Keratinocyte (primary cell): ENCODE data around the gene ZNF324B. TPM values are rescaled to one million over a fixed set of nuclear protein-coding genes. Genes with fewer than 3 reads are reported as not detected.

Experiments
- DNase-seq: peaks from one replicate; pipeline ENCODE4 v3.0.0-alpha.2; 2011; ENCODE audit warnings: low read depth, missing footprints, low spot score
- FAIRE-seq: peaks from 2 replicates; lab custom pipeline; 2011; peaks lifted over from hg19 to GRCh38; lab: Jason Lieb, UNC
- H2AFZ ChIP-seq: 2 replicates; pipeline ENCODE4 v1.6.0; 2012; ENCODE audit warnings: low read length, control low read depth, inconsistent platforms; ENCODE audit not compliant: control insufficient read depth
- H3K27ac ChIP-seq: 2 replicates; pipeline ENCODE4 v1.5.1; 2011; ENCODE audit warnings: low read length; ENCODE audit not compliant: control insufficient read depth, insufficient read depth
- H3K27me3 ChIP-seq: 3 replicates; pipeline ENCODE4 v1.6.0; 2011; ENCODE audit warnings: low read length; ENCODE audit not compliant: control insufficient read depth, insufficient read depth; ENCODE audit errors: extremely low read depth
- H3K36me3 ChIP-seq, 2 experiments: 2 replicates in 1 of 2; 3 replicates in 1 of 2; pipeline ENCODE4 v1.5.1; 2011; ENCODE audit warnings: low read length in 2 of 2, mild to moderate bottlenecking in 1 of 2; ENCODE audit not compliant: control insufficient read depth in 2 of 2, insufficient read depth in 2 of 2; ENCODE audit errors: extremely low read depth in 1 of 2
- H3K4me1 ChIP-seq: 3 replicates; pipeline ENCODE4 v1.5.1; 2011; ENCODE audit warnings: low read length; ENCODE audit not compliant: control insufficient read depth, insufficient read depth; ENCODE audit errors: extremely low read depth
- H3K4me2 ChIP-seq: 3 replicates; pipeline ENCODE4 v1.6.0; 2011; ENCODE audit warnings: low read depth, low read length; ENCODE audit not compliant: control insufficient read depth, insufficient read depth; ENCODE audit errors: extremely low read depth
- H3K4me3 ChIP-seq, 3 experiments: fragments of 200-600 bp in 1 of 3; sonication (generic) in 1 of 3; 2 replicates in 2 of 3; 3 replicates in 1 of 3; pipeline ENCODE4 v1.5.1; 2011 to 2016; ENCODE audit warnings: low read length in 3 of 3, mild to moderate bottlenecking in 3 of 3, control low read depth in 2 of 3, inconsistent platforms in 1 of 3, low read depth in 1 of 3, mixed read lengths in 1 of 3, mixed run types in 1 of 3, moderate library complexity in 1 of 3; ENCODE audit not compliant: control insufficient read depth in 2 of 3, insufficient read depth in 2 of 3; ENCODE audit errors: extremely low read depth in 1 of 3
- H3K79me2 ChIP-seq: 2 replicates; pipeline ENCODE4 v1.6.0; 2012; ENCODE audit warnings: low read length; ENCODE audit not compliant: control insufficient read depth, insufficient read depth
- H3K9ac ChIP-seq: 3 replicates; pipeline ENCODE4 v1.6.0; 2011; ENCODE audit warnings: low read length; ENCODE audit not compliant: control insufficient read depth, insufficient read depth; ENCODE audit errors: extremely low read depth
- H3K9me1 ChIP-seq: 3 replicates; pipeline ENCODE4 v1.6.0; 2011; ENCODE audit warnings: low read length; ENCODE audit not compliant: control insufficient read depth, insufficient read depth; ENCODE audit errors: extremely low read depth
- H3K9me3 ChIP-seq: 2 replicates; pipeline ENCODE4 v1.5.1; 2012; ENCODE audit warnings: low read depth, low read length; ENCODE audit not compliant: control insufficient read depth
- H4K20me1 ChIP-seq: 3 replicates; pipeline ENCODE4 v1.6.0; 2011; ENCODE audit warnings: low read length; ENCODE audit not compliant: control insufficient read depth, insufficient read depth; ENCODE audit errors: extremely low read depth
- EZH2 ChIP-seq: IDR thresholded peaks from one replicate; pipeline ENCODE4 v1.6.1; 2012; ENCODE audit warnings: inconsistent platforms, mild to moderate bottlenecking, low read length, moderate library complexity
- dilution Hi-C: fragments of 300-500 bp; cut with MboI; formaldehyde crosslinking; loops from one replicate; pipeline ENCODE4 v1.7.0; 2020; ENCODE audit warnings: low sequenced_read_pairs; ENCODE audit not compliant: extremely low pct_ligation_motif_present
- polyA plus RNA-seq, 5 experiments: library from polyadenylated mRNA; depleted of rRNA in 3 of 5; stranded (reverse) in 3 of 5; stranded (forward) in 1 of 5; unstranded in 1 of 5; fragments of >200 nt; gene quantifications; 1 replicate in 1 of 5; 2 replicates in 3 of 5; 3 replicates in 1 of 5; pipeline versions ENCODE4 v1.2.1 to v1.2.3, GENCODE V29; 2011 to 2012; ENCODE audit warnings: missing spikeins in 2 of 5, low read depth in 1 of 5, low replicate concordance in 1 of 5
- TF ChIP-seq, protein P1 (sequence below), 3 experiments: IDR thresholded peaks in 1 of 3; conservative IDR thresholded peaks in 1 of 3; optimal IDR thresholded peaks in 1 of 3; 2 replicates in 2 of 3; 3 replicates in 1 of 3; pipeline versions ENCODE3 to v1.5.1; 2011; ENCODE audit warnings: low read length in 3 of 3, mild to moderate bottlenecking in 3 of 3, moderate library complexity in 2 of 3, control low read depth in 1 of 3, inconsistent platforms in 1 of 3; ENCODE audit not compliant: insufficient read depth in 2 of 3; ENCODE audit errors: extremely low read depth in 1 of 3

The ZNF324B gene
- polyA plus RNA-seq, 1 donor (not counting 4 experiments of a cell fraction or from before 2014, with no cell fraction given): 2.0 TPM

DNA sequence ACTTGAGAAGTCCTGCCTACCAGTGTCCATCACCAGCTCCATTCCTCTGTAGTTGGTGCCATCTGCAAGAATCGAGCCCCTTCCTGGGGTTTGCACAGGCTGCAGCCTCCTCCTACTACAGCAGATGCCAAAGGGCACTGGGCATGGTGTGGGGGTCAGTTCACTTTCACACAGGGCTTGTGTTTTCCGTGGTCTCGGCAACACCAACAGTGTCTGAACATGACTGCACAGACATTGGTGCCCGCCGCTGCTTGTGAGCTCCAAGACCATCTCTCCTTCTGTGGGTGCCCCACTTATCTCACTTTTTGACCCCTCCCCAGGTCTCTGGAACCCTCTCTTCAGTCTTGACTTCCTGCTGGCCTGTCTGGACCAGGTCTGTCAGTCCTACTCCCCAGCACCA lies 40.0 kb downstream of the ZNF324B start:
- Histone ChIP-seq H2AFZ (no peak overlapping the region), H3K27ac (no peak overlapping the region), H3K79me2 (no peaks in the 10 kb centered on the region), H3K4me2 (no peak overlapping the region), H3K27me3 (no peaks in the 10 kb centered on the region), H3K4me1 (peaks cover 5% of the 10 kb centered on the region), H4K20me1 (no peaks in the 10 kb centered on the region), H3K9ac (no peak overlapping the region), H3K9me3 (no peaks in the 10 kb centered on the region), H3K4me3 (no peak overlapping the region), H3K9me1 (no peaks in the 10 kb centered on the region), H3K36me3 (no peaks in the 10 kb centered on the region)
- FAIRE-seq (no peak), DNase-seq (no peak)
- dilution Hi-C loops: no loop called here
- TF ChIP-seq, protein P1, sequence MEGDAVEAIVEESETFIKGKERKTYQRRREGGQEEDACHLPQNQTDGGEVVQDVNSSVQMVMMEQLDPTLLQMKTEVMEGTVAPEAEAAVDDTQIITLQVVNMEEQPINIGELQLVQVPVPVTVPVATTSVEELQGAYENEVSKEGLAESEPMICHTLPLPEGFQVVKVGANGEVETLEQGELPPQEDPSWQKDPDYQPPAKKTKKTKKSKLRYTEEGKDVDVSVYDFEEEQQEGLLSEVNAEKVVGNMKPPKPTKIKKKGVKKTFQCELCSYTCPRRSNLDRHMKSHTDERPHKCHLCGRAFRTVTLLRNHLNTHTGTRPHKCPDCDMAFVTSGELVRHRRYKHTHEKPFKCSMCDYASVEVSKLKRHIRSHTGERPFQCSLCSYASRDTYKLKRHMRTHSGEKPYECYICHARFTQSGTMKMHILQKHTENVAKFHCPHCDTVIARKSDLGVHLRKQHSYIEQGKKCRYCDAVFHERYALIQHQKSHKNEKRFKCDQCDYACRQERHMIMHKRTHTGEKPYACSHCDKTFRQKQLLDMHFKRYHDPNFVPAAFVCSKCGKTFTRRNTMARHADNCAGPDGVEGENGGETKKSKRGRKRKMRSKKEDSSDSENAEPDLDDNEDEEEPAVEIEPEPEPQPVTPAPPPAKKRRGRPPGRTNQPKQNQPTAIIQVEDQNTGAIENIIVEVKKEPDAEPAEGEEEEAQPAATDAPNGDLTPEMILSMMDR (optimal IDR thresholded peaks at IDR 0.05 in 1 of 3, IDR thresholded peaks at IDR 0.05 in 1 of 3, conservative IDR thresholded peaks at IDR 0.05 in 1 of 3; ENCODE audit: extremely low read depth in 1 of 3, insufficient read depth in 2 of 3, low read length in 3 of 3): no peak
- TF ChIP-seq EZH2: no peak

DNA sequence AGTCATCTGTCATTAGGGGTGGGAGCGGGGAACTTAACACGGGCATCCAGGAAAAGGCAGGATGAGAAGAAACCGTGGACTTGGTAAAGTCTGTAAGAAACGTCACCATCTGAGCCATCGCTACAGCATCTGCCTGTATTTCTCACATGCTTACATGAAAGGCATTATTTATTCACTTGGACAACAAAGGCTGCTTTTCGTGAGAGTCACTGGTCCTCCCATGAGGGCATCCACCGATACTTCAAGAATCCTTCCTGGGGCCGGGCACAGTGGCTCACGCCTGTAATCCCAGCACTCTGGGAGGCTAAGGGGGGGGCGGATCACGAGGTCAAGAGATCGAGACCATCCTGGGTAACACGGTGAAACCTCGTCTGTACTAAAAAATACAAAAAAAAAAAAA lies 40.8 kb downstream of the ZNF324B start:
- Histone ChIP-seq H3K4me2 (no peak overlapping the region), H3K79me2 (no peaks in the 10 kb centered on the region), H3K9me3 (no peaks in the 10 kb centered on the region), H3K4me3 (no peak overlapping the region), H3K36me3 (no peaks in the 10 kb centered on the region), H4K20me1 (no peaks in the 10 kb centered on the region), H3K27me3 (no peaks in the 10 kb centered on the region), H2AFZ (no peak overlapping the region), H3K9ac (no peak overlapping the region), H3K9me1 (no peaks in the 10 kb centered on the region), H3K27ac (no peak overlapping the region), H3K4me1 (peaks cover 5% of the 10 kb centered on the region)
- no peak for DNase-seq
- no peak for FAIRE-seq
- TF ChIP-seq EZH2: no peak
- TF ChIP-seq, protein P1 (optimal IDR thresholded peaks at IDR 0.05 in 1 of 3, IDR thresholded peaks at IDR 0.05 in 1 of 3, conservative IDR thresholded peaks at IDR 0.05 in 1 of 3; ENCODE audit: extremely low read depth in 1 of 3, insufficient read depth in 2 of 3, low read length in 3 of 3): no peak
- dilution Hi-C loops: no loop called here
